MM.1S (cell line): ENCODE data around the gene VPS35.
"Not testable (repeated sequence)": the region's sequence is repeated elsewhere in the genome, so short reads cannot be mapped to it uniquely, and the experiment has no call there.

Source experiments
- EZH2 ChIP-seq: fragments of 300-600 bp; sonication (generic); optimal IDR thresholded peaks from 2 replicates; pipeline ENCODE3; 2017; ENCODE audit warnings: low read depth, mild to moderate bottlenecking, antibody characterized with exemption, low read length, mixed read lengths
- EZH2phosphoT487 ChIP-seq: fragments of 300-600 bp; sonication (generic); IDR thresholded peaks from 2 replicates; pipeline ENCODE4 v1.6.1; 2018; ENCODE audit warnings: antibody characterized with exemption, low read length
- TF ChIP-seq, protein P1 (sequence below): fragments of 300-600 bp; sonication (generic); IDR thresholded peaks from 2 replicates; pipeline ENCODE4 v1.5.1; 2016; ENCODE audit warnings: antibody characterized with exemption, low read length, mixed read lengths

DNA sequence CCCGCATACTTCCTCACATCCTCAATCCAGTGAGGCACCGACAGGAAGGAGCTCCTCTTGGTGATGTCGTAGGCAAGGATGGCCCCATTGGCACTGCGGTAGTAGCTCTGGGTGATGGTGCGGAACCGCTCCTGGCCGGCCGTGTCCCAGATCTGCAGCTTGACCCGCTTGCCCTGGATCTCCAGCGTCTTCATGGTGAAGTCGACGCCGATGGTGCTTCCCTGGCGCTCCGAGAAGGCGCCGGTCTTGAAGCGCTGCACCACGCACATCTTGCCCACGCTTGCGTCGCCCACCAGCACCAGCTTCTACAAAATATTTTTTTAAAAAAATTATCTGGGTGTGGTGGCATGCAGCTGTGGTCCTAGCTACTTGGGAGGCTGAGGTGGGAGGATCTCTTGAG is 62.3 kb downstream of the VPS35 start:
- TF ChIP-seq, protein P1, sequence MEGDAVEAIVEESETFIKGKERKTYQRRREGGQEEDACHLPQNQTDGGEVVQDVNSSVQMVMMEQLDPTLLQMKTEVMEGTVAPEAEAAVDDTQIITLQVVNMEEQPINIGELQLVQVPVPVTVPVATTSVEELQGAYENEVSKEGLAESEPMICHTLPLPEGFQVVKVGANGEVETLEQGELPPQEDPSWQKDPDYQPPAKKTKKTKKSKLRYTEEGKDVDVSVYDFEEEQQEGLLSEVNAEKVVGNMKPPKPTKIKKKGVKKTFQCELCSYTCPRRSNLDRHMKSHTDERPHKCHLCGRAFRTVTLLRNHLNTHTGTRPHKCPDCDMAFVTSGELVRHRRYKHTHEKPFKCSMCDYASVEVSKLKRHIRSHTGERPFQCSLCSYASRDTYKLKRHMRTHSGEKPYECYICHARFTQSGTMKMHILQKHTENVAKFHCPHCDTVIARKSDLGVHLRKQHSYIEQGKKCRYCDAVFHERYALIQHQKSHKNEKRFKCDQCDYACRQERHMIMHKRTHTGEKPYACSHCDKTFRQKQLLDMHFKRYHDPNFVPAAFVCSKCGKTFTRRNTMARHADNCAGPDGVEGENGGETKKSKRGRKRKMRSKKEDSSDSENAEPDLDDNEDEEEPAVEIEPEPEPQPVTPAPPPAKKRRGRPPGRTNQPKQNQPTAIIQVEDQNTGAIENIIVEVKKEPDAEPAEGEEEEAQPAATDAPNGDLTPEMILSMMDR, result not testable (repeated sequence)
- TF ChIP-seq EZH2, EZH2phosphoT487: not testable (repeated sequence)
